Renal cortex interstitium (tissue), 11 donors: ENCODE data around the gene COL15A1. TPM values are rescaled to one million over a fixed set of nuclear protein-coding genes. Genes with fewer than 3 reads are reported as not detected.
A peak's percentile ranks its signal among the peaks of the same experiment; 100 is the strongest.
"Not testable (repeated sequence)": the region's sequence is repeated elsewhere in the genome, so short reads cannot be mapped to it uniquely, and the experiment has no call there.

Experiments used
- DNase-seq, 11 donors: peaks; one replicate each; pipeline ENCODE4 v3.0.0-alpha.2; 2013; ENCODE audit warnings: low read depth in 9 of 11, low spot score in 4 of 11; ENCODE audit errors: extremely low read depth in 1 of 11
- polyA plus RNA-seq, 3 donors: library from polyadenylated mRNA; unstranded; fragments of 120-200 nt; gene quantifications; one replicate each; pipeline ENCODE4 v1.2.1, GENCODE V29; 2013; ENCODE audit not compliant: insufficient read length in 3 of 3

Gene COL15A1
- polyA plus RNA-seq, 3 donors, result 22.2 to 30.3 (median 23.0) TPM

DNA sequence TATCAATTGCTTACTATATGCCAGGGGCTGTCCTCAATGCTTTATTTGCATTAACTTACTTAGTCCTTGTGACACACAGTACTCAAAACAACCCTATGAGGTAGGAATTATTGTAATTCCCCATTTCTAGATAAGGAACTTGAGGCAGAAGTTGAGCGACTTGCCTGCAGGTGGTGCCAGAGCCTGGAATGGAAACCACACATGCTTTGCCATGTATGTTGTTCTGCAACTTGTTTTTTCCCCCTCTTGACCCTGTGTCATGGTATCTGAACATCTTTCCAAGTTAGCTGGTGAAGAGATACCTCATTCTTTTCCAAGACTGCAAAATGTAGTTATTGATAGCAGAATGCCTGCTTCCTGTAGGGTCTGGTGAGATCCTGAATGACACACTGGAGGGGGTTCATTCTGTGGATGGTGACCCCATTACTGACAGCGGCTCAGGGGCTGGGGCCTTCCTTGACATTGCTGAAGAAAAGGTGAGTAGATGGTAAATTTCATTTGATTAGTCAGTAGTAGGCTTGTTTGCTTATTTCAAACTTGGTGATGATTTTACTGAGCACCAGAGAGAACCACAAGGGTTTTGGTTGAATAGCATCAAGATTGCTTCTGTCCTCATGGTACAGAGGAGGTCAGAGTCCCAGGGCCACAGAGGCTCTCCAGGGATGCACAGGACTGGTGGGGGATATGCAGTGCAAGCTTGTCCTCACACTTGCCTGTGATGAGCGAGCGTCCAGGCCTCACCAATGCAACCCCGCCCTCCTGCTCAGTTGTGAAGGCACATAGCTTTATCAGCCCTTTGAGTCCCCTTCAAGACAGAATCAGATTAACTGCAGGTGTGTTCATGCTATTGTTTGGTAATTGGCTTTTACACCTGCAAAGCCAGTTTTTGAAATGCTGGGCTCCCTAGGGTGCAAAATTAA is 57.0 kb downstream of the COL15A1 start:
- DNase-seq, result peak in 9 of 11 donors; percentile 13 to 47 (median 35)

GRCh38 chr9:99001892-99002291 is 58.2 kb downstream of the COL15A1 start:
- DNase-seq, result no peak

GRCh38 chr9:99002706-99003105 is 59.0 kb downstream of the COL15A1 start:
- DNase-seq, result no peak

- no peak for DNase-seq
These were observed 59.6 kb downstream of the COL15A1 start for GRCh38 chr9:99003308-99003707.

DNA sequence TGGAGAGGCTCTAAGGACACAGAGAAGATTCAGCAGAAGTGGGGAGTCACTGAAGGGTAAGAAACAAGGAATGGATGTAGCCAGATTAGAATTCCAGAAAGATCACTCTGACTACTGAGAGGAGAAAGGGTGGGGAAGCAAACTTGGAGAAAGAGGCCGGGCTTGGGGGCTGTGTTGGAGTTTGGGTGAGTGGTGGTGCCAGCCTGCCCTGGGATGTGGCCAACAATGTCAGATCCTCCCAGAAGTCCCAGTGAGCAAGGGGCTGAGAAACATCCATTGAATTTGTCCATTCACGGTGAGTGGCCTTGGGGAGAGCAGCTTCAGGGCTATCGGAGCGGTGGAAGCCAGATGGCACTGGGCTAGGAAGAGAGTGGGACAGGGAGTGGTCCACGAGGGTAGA is 60.4 kb downstream of the COL15A1 start:
- DNase-seq, result no peak

GRCh38 chr9:99004717-99005460 is 61.2 kb downstream of the COL15A1 start:
- DNase-seq, result no peak

GRCh38 chr9:99005651-99006050 is 61.9 kb downstream of the COL15A1 start:
- DNase-seq, result no peak

- no peak for DNase-seq
These were observed 62.8 kb downstream of the COL15A1 start for GRCh38 chr9:99006511-99006910.

GRCh38 chr9:99006979-99007378 is 63.3 kb downstream of the COL15A1 start:
- DNase-seq, result no peak

GRCh38 chr9:99008203-99008602 is 64.5 kb downstream of the COL15A1 start:
- no peak for DNase-seq

GRCh38 chr9:99010393-99010792 is 66.7 kb downstream of the COL15A1 start:
- not testable (repeated sequence) for DNase-seq

DNA sequence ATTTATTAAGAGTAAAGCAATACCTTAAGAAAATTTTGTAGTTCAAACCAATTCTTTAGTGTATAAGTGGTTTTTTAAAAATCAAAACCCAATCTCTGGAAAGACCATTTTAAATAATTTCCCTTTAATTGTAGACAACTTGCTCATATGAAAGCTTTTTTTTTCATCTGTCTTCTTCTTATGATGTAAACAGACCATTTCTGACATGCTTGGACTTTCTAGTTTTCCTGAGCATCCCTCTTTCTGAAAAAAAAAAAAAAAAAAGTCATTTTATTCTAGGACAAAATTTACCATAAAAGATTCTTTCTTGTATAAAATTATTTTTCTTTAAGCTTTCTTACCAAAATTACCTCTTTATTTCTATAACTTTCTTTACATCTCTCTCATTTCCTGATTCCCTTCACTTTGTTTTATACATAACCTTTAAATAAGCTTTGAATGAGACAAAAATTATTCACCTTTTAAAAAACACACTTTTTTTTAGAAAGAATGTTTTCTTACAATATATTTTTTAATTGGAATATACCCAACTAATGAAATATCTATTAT is 67.5 kb downstream of the COL15A1 start:
- peak in 1 of 11 donors; percentile 18 for DNase-seq

- DNase-seq, result no peak
These were observed 69.3 kb downstream of the COL15A1 start for GRCh38 chr9:99012957-99013512.

DNA sequence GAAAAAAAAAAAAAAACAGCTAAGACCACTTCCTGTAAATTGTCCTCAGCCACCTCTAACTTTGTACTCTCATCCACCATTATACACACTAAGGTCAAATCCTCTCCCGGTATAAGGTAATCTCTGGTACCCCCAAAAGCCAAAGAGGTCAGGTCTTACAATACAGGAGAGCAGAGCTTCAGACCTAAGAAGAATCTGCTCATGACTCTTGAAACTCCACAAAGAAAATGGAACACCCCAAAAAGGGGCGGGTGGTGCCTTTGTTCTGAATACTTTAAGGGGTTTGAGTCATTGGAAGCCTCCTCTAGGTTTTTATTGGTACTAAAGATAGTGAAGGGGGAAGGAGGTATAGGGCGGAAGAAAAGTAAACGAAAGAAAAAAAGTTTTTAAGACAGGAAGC is 69.8 kb downstream of the COL15A1 start:
- DNase-seq, result no peak

DNA sequence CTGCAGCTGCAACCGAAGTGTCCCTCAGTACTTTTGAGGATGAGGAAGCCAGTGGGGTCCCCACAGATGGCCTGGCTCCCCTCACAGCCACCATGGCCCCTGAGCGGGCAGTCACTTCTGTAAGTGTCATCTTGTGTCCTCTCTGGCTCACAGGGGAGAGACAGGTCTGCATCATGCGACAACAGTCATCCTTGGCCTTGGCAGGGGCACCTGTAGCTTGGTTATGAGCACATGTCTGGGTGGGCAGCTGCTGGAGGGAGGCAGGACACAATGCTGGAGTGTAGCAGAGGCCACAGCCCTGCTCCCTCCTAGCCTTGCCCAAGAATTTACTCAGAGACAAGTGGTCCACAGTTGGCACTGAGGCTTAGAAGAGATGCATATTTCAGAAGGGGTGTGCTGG is 71.7 kb downstream of the COL15A1 start:
- DNase-seq, result no peak

GRCh38 chr9:99015890-99016289 is 72.2 kb downstream of the COL15A1 start:
- no peak for DNase-seq

GRCh38 chr9:99016681-99017387 is 73.1 kb downstream of the COL15A1 start:
- no peak for DNase-seq

DNA sequence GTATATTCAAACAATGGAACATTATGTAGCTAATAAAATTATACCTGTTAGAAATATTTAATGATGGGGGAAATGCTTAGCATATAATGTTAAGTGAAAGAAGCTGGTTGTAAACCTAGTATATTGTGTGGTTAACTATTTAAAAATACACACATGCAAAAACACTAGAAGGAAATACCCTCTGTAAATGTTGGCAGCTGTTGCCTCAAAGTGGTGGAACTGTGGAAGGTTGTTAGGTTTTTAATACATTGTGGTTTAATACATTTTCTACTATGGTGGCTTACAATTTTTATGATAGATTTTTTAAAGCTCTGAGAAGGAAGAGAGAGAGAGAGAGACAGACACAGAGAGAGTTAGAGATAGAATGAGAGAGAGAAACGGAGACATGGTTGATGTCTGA is 74.9 kb downstream of the COL15A1 start:
- DNase-seq, result no peak
